Measurements from ENCODE around the gene HDGFL3.

Gene HDGFL3

DNA sequence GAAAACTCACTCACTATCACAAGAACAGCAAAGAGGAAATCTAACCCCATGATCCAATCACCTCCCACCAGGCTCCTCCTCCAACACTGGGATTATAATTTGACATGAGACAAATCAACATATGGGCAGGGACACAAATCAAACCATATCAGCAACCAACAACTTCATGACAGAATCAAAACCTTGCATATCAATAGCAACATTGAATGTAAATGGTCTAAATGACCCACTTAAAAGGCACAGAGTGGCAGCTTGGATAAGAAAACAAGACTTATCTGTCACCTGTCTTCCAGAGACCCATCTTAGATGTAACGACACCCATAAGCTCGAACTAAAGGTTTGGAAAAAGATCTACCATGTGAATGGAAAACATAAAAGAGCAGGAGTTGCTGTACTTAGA is 40.8 kb downstream of the HDGFL3 start:
- TF ChIP-seq, protein P1, sequence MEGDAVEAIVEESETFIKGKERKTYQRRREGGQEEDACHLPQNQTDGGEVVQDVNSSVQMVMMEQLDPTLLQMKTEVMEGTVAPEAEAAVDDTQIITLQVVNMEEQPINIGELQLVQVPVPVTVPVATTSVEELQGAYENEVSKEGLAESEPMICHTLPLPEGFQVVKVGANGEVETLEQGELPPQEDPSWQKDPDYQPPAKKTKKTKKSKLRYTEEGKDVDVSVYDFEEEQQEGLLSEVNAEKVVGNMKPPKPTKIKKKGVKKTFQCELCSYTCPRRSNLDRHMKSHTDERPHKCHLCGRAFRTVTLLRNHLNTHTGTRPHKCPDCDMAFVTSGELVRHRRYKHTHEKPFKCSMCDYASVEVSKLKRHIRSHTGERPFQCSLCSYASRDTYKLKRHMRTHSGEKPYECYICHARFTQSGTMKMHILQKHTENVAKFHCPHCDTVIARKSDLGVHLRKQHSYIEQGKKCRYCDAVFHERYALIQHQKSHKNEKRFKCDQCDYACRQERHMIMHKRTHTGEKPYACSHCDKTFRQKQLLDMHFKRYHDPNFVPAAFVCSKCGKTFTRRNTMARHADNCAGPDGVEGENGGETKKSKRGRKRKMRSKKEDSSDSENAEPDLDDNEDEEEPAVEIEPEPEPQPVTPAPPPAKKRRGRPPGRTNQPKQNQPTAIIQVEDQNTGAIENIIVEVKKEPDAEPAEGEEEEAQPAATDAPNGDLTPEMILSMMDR (IDR thresholded peaks at IDR 0.05): no peak

DNA sequence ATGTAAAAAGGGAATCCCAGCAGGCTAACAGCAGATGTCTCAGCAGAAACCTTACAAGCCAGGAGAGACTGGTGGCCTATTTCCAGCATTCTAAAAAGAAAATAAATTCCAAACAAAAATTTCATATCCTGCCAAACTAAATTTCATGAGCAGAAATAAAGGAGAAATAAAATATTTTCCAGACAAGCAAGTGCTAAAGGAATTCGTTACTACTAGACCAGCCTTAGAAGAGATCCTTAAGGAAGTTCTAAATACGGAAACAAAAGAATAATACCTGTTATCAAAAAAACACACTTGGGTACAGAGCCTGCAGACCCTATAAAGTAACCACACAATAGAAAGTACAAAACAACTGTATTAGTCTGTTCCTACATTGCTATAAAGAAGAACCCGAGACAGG is 41.4 kb downstream of the HDGFL3 start:
- TF ChIP-seq, protein P1 (IDR thresholded peaks at IDR 0.05): no peak

DNA sequence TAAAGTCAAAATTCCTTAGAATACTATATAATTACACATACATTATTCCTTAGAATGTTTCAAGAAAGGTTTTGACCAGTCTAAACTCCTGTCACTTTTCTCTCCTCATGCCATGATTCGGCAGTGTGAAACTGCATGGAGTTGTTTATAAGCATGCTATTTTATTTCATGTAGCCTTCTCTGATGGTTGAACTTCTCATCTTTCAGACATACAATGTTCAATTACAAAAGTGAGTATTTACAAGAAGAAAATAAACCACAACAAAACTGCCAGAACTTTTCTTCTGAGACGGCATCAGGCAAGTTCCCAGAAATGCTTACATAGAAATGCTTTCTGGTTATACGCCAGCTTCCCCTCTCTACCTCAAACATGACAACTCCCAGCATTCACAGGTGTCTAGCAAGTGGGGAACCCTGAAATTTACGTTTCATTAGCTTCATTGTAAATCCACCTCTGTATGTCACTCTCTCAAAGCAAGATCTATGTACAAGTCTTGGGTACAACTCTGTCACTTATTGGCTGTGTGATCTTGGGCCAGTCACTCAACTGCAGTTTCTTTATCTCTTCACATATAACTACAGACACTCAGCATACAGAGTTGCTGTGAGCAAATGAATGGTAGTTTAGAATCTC is 42.7 kb downstream of the HDGFL3 start:
- TF ChIP-seq, protein P1 (IDR thresholded peaks at IDR 0.05): no peak

DNA sequence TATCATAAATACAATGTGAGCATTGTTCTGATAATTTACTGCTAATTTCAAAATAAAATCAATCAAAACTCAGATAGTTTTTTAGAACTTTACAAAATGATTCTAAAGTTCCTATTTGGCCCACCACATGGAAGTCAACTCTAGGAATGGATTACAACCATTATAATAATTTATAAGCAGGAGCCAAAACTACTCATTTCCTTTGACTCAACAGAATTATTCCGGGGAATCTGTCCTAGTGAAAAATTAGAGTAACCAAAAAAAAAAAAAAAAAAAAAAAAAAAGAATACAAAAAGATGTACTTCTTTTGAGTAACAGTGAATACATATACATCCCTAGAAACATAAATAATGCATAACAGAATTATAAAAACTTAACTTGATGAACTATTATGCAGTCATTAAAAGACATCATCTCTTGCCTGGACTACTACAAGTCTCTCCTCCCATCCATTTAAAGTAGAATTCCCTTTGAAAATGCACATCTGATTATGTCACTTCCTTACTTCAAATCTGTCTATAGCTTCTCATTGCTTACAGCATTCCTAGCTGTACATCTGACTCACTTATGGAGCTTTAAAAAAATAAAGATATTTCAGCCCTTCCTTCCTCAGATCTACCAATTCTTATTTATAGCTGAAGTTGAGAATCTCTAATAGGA is 43.4 kb downstream of the HDGFL3 start:
- TF ChIP-seq, protein P1 (IDR thresholded peaks at IDR 0.05): no peak

DNA sequence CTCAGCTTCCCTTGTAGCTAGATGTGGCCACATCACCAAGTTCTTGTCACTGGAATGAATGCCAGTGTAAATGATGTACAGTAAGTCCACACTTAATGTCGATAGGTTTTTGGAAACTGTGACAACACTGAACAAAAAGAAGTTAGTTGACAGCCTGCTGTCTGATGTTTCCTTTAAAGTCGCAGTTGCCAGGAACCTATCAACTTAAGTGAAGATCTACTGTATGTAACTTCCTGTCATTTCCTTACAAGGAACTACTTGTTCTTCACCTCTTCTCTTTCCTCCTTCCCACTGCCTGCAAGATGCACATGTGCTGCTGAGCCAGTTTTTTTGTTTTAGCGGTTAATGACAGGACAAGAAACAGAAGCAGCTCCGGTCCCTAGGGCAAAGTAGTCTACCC is 44.6 kb downstream of the HDGFL3 start:
- TF ChIP-seq, protein P1 (IDR thresholded peaks at IDR 0.05): no peak

DNA sequence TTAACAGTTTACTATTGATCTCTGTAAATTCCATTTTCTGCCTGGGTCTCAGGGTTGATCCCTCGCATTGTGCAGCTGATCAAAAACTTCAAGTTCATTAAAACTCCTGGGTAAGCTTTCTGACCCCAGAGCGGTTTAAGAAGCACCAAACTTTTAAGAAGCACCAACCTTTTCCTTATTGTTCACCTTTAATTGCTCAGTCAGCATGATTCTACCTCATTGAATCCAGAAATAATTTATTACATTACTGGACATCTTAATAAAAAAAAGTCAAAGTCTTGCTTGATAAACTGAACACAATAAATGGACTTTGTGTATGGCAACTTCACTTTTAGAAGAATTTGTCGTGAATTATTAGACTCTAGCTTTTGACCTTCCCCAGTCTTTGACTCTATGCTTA is 46.9 kb downstream of the HDGFL3 start:
- TF ChIP-seq, protein P1 (IDR thresholded peaks at IDR 0.05): no peak

DNA sequence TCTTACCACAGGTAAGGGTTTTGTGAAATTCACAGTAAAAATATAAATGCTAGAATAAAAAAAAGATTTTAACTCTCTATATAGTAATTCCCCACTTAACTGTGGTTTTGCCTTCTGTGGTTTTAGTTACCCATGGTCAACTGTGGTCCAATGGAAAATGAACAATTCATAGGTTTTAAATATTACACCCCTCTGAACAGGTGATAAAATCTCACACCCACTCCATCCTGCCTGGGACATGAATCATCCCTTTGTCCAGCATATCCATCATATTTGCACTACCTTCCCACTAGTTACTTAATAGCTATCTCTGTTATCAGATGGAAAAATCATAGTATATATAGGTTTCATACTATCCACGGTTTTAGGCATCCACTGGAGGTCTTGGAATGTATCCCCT is 49.2 kb downstream of the HDGFL3 start:
- TF ChIP-seq, protein P1 (IDR thresholded peaks at IDR 0.05): no peak

All from LNCAP (cell line).